BJ (cell line): ENCODE data around the gene ITGAD. TPM values are rescaled to one million over a fixed set of nuclear protein-coding genes. Genes with fewer than 3 reads are reported as not detected.

Experiments
- CTCF ChIA-PET: fragments of 350-600 bp; formaldehyde crosslinking; extraction: SDS; loops from one replicate; lab custom pipeline; 2021; ENCODE audit warnings: antibody characterized with exemption, inconsistent platforms; lab: Yijun Ruan, JAX
- POLR2A ChIA-PET: fragments of 300-600 bp; sonication (Branson Sonifier 250); formaldehyde crosslinking; extraction: SDS; loops from one replicate; lab custom pipeline; 2021; ENCODE audit warnings: antibody characterized with exemption; lab: Charles Lee
- DNase-seq: peaks from one replicate; pipeline ENCODE4 v3.0.0-alpha.2; 2011; ENCODE audit warnings: low read depth
- H3K27me3 ChIP-seq: 2 replicates; pipeline ENCODE4 v1.6.0; 2011; ENCODE audit warnings: low read length; ENCODE audit not compliant: control insufficient read depth, insufficient read depth
- H3K36me3 ChIP-seq: 2 replicates; pipeline ENCODE4 v1.5.1; 2011; ENCODE audit warnings: low read length; ENCODE audit not compliant: control insufficient read depth, insufficient read depth
- H3K4me3 ChIP-seq: 2 replicates; pipeline ENCODE4 v1.5.1; 2011; ENCODE audit warnings: low read depth, mild to moderate bottlenecking, control low read depth, low read length
- CTCF ChIP-seq: IDR thresholded peaks from 2 replicates; pipeline ENCODE4 v1.5.1; 2011; ENCODE audit warnings: low read depth, mild to moderate bottlenecking, control low read depth, inconsistent platforms, low read length, moderate library complexity; ENCODE audit not compliant: insufficient read depth
- polyA minus RNA-seq: library from RNA; depleted of rRNA, polyadenylated mRNA; stranded (reverse); fragments of >200 nt; gene quantifications from 2 replicates; pipeline ENCODE4 v1.2.3, GENCODE V29; 2011; rRNA and poly(A)+ RNA removed
- polyA plus RNA-seq: library from polyadenylated mRNA; depleted of rRNA; stranded (reverse); fragments of >200 nt; gene quantifications from 2 replicates; pipeline ENCODE4 v1.2.3, GENCODE V29; 2011; rRNA removed

ITGAD gene
- not detected in 2 replicates for polyA plus RNA-seq
- polyA minus RNA-seq, result not detected in 2 replicates

- Histone ChIP-seq H3K27me3 (peaks cover 1% of the 10 kb centered on the region; the same call in 1 of the 2 replicates), H3K4me3 (no peak within 1 kb of the TSS), H3K36me3 (no peaks in the 10 kb centered on the region)
- DNase-seq, result no peak
- TF ChIP-seq CTCF, result no peak
- CTCF ChIA-PET, result interaction anchor here (0.6 kb wide), 1 partner anchor 10 kb away, joined by 5 read pairs; no protein-coding TSS in a partner anchor
- POLR2A ChIA-PET, result no interaction called here
Observed at GRCh38 chr16:31393056-31393455, at the start of gene ITGAD. ITGAD (plus strand) TSS chr16:31393335; CDS start chr16:31393361, 26 bp downstream.

- no peak for TF ChIP-seq CTCF
- DNase-seq, result no peak
- ChIA-PET CTCF (interaction anchor here (0.7 kb wide), 1 partner anchor 98 kb away, joined by 3 read pairs; the partner anchor contains the start of gene ZNF843), POLR2A (no interaction called here)
- no peaks in the 10 kb centered on the region for H3K36me3 ChIP-seq
- no peaks in the 10 kb centered on the region for H3K27me3 ChIP-seq
- H3K4me3 ChIP-seq, result no peak overlapping the region
Observed at GRCh38 chr16:31344712-31345111, 48.4 kb upstream of the ITGAD start.

GRCh38 chr16:31347445-31347844 lies 45.7 kb upstream of the ITGAD start:
- no peak for TF ChIP-seq CTCF
- no peak overlapping the region for H3K4me3 ChIP-seq
- no peaks in the 10 kb centered on the region for H3K27me3 ChIP-seq
- POLR2A ChIA-PET, result no interaction called here
- CTCF ChIA-PET, result no interaction called here
- H3K36me3 ChIP-seq, result no peaks in the 10 kb centered on the region
- no peak for DNase-seq

- POLR2A ChIA-PET, result no interaction called here
- CTCF ChIA-PET, result no interaction called here
- H3K36me3 ChIP-seq, result no peaks in the 10 kb centered on the region
- no peak for TF ChIP-seq CTCF
- no peak for DNase-seq
- H3K4me3 ChIP-seq, result no peak overlapping the region
- H3K27me3 ChIP-seq, result no peaks in the 10 kb centered on the region
Observed at GRCh38 chr16:31348579-31348978, 44.6 kb upstream of the ITGAD start.

GRCh38 chr16:31350275-31351005 lies 42.7 kb upstream of the ITGAD start:
- Histone ChIP-seq H3K27me3 (no peaks in the 10 kb centered on the region), H3K4me3 (no peak overlapping the region), H3K36me3 (no peaks in the 10 kb centered on the region)
- TF ChIP-seq CTCF, result no peak
- CTCF ChIA-PET, result no interaction called here
- no peak for DNase-seq
- POLR2A ChIA-PET, result no interaction called here
